Measurements from ENCODE around the gene FAM168B.

GRCh38 chr2:131005216-131005935 is 87.9 kb downstream of the FAM168B start:
- no peak for TF ChIP-seq CTCF (IDR thresholded peaks at IDR 0.05)
- TF ChIP-seq POLR2A (IDR thresholded peaks at IDR 0.05): no peak
